ENCODE results near the gene S100A14. TPM values are rescaled to one million over a fixed set of nuclear protein-coding genes. Genes with fewer than 3 reads are reported as not detected.

Gene S100A14
- total and polyA plus RNA-seq, 2 of the 13 experiments (the other 11 are each of a cell fraction or from before 2014, with no cell fraction given) = 1.4 to 7.7 TPM

GRCh38 chr1:153602749-153603148 is 13.4 kb downstream of the S100A14 start:
- WGBS (ENCODE audit: low lambda C conversion rate) = 85% methylated on average over 6 of the region's 6 CpGs
- FAIRE-seq (no peak), DNase-seq (ENCODE audit: low spot score) (no peak), ATAC-seq (no peak)
- no peak overlapping the region for H3K4me2 ChIP-seq (ENCODE audit: low read depth, low read length)
- no peak overlapping the region for H3K9ac ChIP-seq (ENCODE audit: insufficient read depth, low read depth, low read length)
- BruUV-seq (replicated peaks) = no TSS peak
- no peaks in the 10 kb centered on the region for H3K9me3 ChIP-seq (ENCODE audit: low read length)
- intact Hi-C loops (cut with micrococcal nuclease; ENCODE audit: unreplicated experiment) = no loop called here
- CTCF ChIA-PET (ENCODE audit: low intra/inter-chr PET ratio, low total read pairs) = no interaction called here
- H4K20me1 ChIP-seq (ENCODE audit: insufficient read depth, low read length) = no peaks in the 10 kb centered on the region
- H3K27ac ChIP-seq (ENCODE audit: extremely low read length, insufficient read depth, low read length) = no peak overlapping the region
- peaks cover 10% of the 10 kb centered on the region for H3K4me1 ChIP-seq (ENCODE audit: insufficient read depth, low read length)
- H3K4me3 ChIP-seq (replicated peaks in 1 of 3; ENCODE audit: insufficient read depth in 1 of 3, low read depth in 2 of 3, low read length in 3 of 3) = no peak overlapping the region
- POLR2A ChIA-PET = interaction anchor here (0.6 to 1.9 kb wide), 2 partner anchors 10 to 15 kb away, joined by 3 to 4 read pairs; partner anchors contain the start of gene S100A16
- no peaks in the 10 kb centered on the region for H3K27me3 ChIP-seq (ENCODE audit: control insufficient read depth in 1 of 2, insufficient read depth in 2 of 2, low read length in 2 of 2)
- H2AFZ ChIP-seq (ENCODE audit: low read length) = no peak overlapping the region
- TF ChIP-seq KDM3A (CRISPR knock-in tag; IDR thresholded peaks at IDR 0.05; ENCODE audit: low read depth) = no peak
- no peak for TF ChIP-seq ZNF143 (CRISPR knock-in tag; IDR thresholded peaks at IDR 0.05)
- no peak for TF ChIP-seq U2AF1 (optimal IDR thresholded peaks at IDR 0.05; ENCODE audit: low read depth, low read length)
- no peak for TF ChIP-seq ZBTB14 (CRISPR knock-in tag; IDR thresholded peaks at IDR 0.05)
- no peak for TF ChIP-seq FOXJ3 (CRISPR knock-in tag; IDR thresholded peaks at IDR 0.05; ENCODE audit: borderline replicate concordance)
- TF ChIP-seq HOXA3 (CRISPR knock-in tag; IDR thresholded peaks at IDR 0.05) = no peak
- TF ChIP-seq ZNF512B (CRISPR knock-in tag; IDR thresholded peaks at IDR 0.05; ENCODE audit: borderline replicate concordance) = no peak
- no peak for TF ChIP-seq EZH2 (conservative IDR thresholded peaks at IDR 0.05; ENCODE audit: low read depth, low read length)
- TF ChIP-seq, protein P1, sequence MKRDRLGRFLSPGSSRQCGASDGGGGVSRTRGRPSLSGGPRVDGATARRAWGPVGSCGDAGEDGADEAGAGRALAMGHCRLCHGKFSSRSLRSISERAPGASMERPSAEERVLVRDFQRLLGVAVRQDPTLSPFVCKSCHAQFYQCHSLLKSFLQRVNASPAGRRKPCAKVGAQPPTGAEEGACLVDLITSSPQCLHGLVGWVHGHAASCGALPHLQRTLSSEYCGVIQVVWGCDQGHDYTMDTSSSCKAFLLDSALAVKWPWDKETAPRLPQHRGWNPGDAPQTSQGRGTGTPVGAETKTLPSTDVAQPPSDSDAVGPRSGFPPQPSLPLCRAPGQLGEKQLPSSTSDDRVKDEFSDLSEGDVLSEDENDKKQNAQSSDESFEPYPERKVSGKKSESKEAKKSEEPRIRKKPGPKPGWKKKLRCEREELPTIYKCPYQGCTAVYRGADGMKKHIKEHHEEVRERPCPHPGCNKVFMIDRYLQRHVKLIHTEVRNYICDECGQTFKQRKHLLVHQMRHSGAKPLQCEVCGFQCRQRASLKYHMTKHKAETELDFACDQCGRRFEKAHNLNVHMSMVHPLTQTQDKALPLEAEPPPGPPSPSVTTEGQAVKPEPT (CRISPR knock-in tag; IDR thresholded peaks at IDR 0.05; ENCODE audit: low read depth) = no peak
- no peak for TF ChIP-seq PBX2 (CRISPR knock-in tag; IDR thresholded peaks at IDR 0.05)
- TF ChIP-seq ZNF615 (CRISPR knock-in tag; IDR thresholded peaks at IDR 0.05; ENCODE audit: borderline replicate concordance) = no peak
- TF ChIP-seq UBTF (CRISPR knock-in tag; IDR thresholded peaks at IDR 0.05) = no peak
- in situ Hi-C loops (cut with HindIII; ENCODE audit: extremely low pct_ligation_motif_present, low pct_unique_long_range_greater_than_20kb) = no loop called here
- H3K79me2 ChIP-seq (ENCODE audit: insufficient read depth, low read length) = peaks cover under 1% of the 10 kb centered on the region
- H3K36me3 ChIP-seq (replicated peaks in 1 of 2; ENCODE audit: control insufficient read depth in 1 of 2, insufficient read depth in 2 of 2, low read length in 2 of 2) = no peaks in the 10 kb centered on the region; a peak in 1 of 5 replicates

All from HepG2 (cell line).